Prostate gland (tissue), 2 donors: ENCODE data around the gene SESN3. TPM values are rescaled to one million over a fixed set of nuclear protein-coding genes. Genes with fewer than 3 reads are reported as not detected.

Experiments used
- DNase-seq: peaks from one replicate; pipeline ENCODE4 v3.0.0-alpha.2; 2019; ENCODE audit warnings: low spot score
- H3K27ac ChIP-seq, 2 donors: fragments of 200-600 bp; sonication (generic); 2 replicates each; pipeline ENCODE4 v1.5.1; 2017 to 2019
- H3K27me3 ChIP-seq: fragments of 200-600 bp; sonication (generic); replicated peaks from 2 replicates; pipeline ENCODE4 v1.5.1; 2019; ENCODE audit not compliant: insufficient read depth
- H3K36me3 ChIP-seq, 2 donors: fragments of 200-600 bp; sonication (generic); 1 replicate in 1 of 2; 2 replicates in 1 of 2; pipeline versions ENCODE4 v1.5.1 to v1.8.1; 2017 to 2019
- H3K4me1 ChIP-seq: fragments of 200-600 bp; sonication (generic); replicated peaks from 2 replicates; pipeline ENCODE4 v1.5.1; 2019
- H3K4me3 ChIP-seq, 2 donors: fragments of 200-600 bp; sonication (generic); 2 replicates each; pipeline ENCODE4 v1.5.1; 2017 to 2019
- H3K9me3 ChIP-seq: fragments of 200-600 bp; sonication (generic); 2 replicates; pipeline ENCODE4 v1.5.1; 2017
- POLR2A ChIP-seq: fragments of 450-650 bp; IDR thresholded peaks from one replicate; pipeline ENCODE4 v1.6.1; 2016; ENCODE audit warnings: antibody characterized with exemption, mild to moderate bottlenecking
- POLR2AphosphoS5 ChIP-seq: sonication (generic); formaldehyde crosslinking; IDR thresholded peaks from one replicate; pipeline ENCODE4 v1.6.1; 2017; ENCODE audit warnings: antibody characterized with exemption
- WGBS: methylation state at CpG from one replicate; pipeline ENCODE4 v1.1.5; 2018; 5-methylcytosine and 5-hydroxymethylcytosine counted together
- intact Hi-C: fragments of 100-400 bp; cut with DNase I; formaldehyde crosslinking; loops from one replicate; pipeline ENCODE4 v1.14.2; 2022
- total RNA-seq, 2 donors: library from RNA; depleted of rRNA; stranded (reverse); fragments of >200 nt; gene quantifications; one replicate each; pipeline ENCODE4 v1.1.0, GENCODE V29; 2016
- TF ChIP-seq, protein P1 (sequence below), 4 experiments: fragments of 200-600 bp in 2 of 4; fragments of 450-650 bp in 2 of 4; sonication (generic) in 2 of 4; IDR thresholded peaks; 1 replicate in 3 of 4; 2 replicates in 1 of 4; pipeline ENCODE4 v1.5.1; 2016 to 2019; ENCODE audit warnings: antibody characterized with exemption in 4 of 4, mild to moderate bottlenecking in 2 of 4, moderate library complexity in 2 of 4

SESN3 gene
- total RNA-seq, 2 donors from 2014 or later = 21.3 to 33.8 TPM

GRCh38 chr11:95157824-95158223, 73.2 kb downstream of the SESN3 start:
- DNase-seq = no peak
- H3K27me3 ChIP-seq = no peaks in the 10 kb centered on the region
- TF ChIP-seq POLR2A (no peak), POLR2AphosphoS5 (no peak)
- TF ChIP-seq, protein P1, sequence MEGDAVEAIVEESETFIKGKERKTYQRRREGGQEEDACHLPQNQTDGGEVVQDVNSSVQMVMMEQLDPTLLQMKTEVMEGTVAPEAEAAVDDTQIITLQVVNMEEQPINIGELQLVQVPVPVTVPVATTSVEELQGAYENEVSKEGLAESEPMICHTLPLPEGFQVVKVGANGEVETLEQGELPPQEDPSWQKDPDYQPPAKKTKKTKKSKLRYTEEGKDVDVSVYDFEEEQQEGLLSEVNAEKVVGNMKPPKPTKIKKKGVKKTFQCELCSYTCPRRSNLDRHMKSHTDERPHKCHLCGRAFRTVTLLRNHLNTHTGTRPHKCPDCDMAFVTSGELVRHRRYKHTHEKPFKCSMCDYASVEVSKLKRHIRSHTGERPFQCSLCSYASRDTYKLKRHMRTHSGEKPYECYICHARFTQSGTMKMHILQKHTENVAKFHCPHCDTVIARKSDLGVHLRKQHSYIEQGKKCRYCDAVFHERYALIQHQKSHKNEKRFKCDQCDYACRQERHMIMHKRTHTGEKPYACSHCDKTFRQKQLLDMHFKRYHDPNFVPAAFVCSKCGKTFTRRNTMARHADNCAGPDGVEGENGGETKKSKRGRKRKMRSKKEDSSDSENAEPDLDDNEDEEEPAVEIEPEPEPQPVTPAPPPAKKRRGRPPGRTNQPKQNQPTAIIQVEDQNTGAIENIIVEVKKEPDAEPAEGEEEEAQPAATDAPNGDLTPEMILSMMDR (IDR thresholded peaks at IDR 0.05) = no peak
- intact Hi-C loops = loop anchor here (10.0 kb wide), 1 partner anchor 177 kb away; no protein-coding TSS in a partner anchor
- 79% methylated on average over 1 of the region's 1 CpG for WGBS
- no peak overlapping the region for H3K4me3 ChIP-seq
- H3K36me3 ChIP-seq = no peaks in the 10 kb centered on the region
- H3K9me3 ChIP-seq = no peaks in the 10 kb centered on the region
- H3K4me1 ChIP-seq = no peaks in the 10 kb centered on the region
- no peak overlapping the region for H3K27ac ChIP-seq

- TF ChIP-seq POLR2AphosphoS5 = peak; percentile 9
- TF ChIP-seq, protein P1 (IDR thresholded peaks at IDR 0.05) = no peak
- DNase-seq = no peak
- WGBS = 27% methylated on average over 7 of the region's 7 CpGs
Measured at GRCh38 chr11:95156916-95157541, 74.0 kb downstream of the SESN3 start.

GRCh38 chr11:95156133-95156721, 74.8 kb downstream of the SESN3 start:
- no peaks in the 10 kb centered on the region for H3K36me3 ChIP-seq
- H3K9me3 ChIP-seq = no peaks in the 10 kb centered on the region
- TF ChIP-seq, protein P1 (IDR thresholded peaks at IDR 0.05) = no peak
- TF ChIP-seq POLR2AphosphoS5 (no peak), POLR2A (no peak)
- no peaks in the 10 kb centered on the region for H3K27me3 ChIP-seq
- no peak overlapping the region for H3K27ac ChIP-seq
- DNase-seq = no peak
- intact Hi-C loops = loop anchor here (10.0 kb wide), 1 partner anchor 179 kb away; no protein-coding TSS in a partner anchor
- WGBS = 84% methylated on average over 5 of the region's 5 CpGs
- H3K4me1 ChIP-seq = no peaks in the 10 kb centered on the region
- H3K4me3 ChIP-seq = no peak overlapping the region

More at GRCh38 chr11:95156916-95157541, 74.0 kb downstream of the SESN3 start:
- Histone ChIP-seq H3K36me3 (no peaks in the 10 kb centered on the region), H3K4me1 (no peaks in the 10 kb centered on the region), H3K27ac (peak overlapping the region in 1 of 2 donors; percentile 32), H3K27me3 (no peaks in the 10 kb centered on the region), H3K9me3 (no peaks in the 10 kb centered on the region), H3K4me3 (no peak overlapping the region)
- intact Hi-C loops = loop anchor here (10.0 kb wide), 1 partner anchor 178 kb away; no protein-coding TSS in a partner anchor

DNA sequence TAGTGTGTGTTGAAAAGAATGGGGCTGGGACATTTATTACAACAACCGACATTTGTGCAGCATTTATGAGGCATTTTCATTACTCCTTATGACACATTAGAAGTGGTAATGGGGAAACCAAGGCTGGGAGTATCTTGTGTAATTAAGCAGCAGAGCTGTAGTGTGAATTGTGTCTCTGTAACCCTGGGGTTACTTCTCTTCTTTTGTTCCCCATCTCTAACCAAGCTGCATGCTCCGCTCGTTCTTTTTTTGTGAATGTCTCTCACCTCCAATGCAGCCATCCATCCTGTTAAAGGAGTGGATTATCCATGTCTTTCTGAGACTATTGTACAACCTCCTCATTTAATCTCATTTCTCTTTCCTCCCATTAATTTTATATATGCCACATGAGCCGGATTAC, 75.6 kb downstream of the SESN3 start:
- intact Hi-C loops = loop anchor here (2.0 to 10.0 kb wide), 2 partner anchors 75 to 179 kb away; partner anchors contain the start of gene SESN3
- H3K9me3 ChIP-seq = no peaks in the 10 kb centered on the region
- TF ChIP-seq POLR2AphosphoS5 = no peak
- TF ChIP-seq, protein P1 (IDR thresholded peaks at IDR 0.05) = no peak
- TF ChIP-seq POLR2A = no peak
- 95% methylated on average over 4 of the region's 4 CpGs for WGBS
- no peaks in the 10 kb centered on the region for H3K4me1 ChIP-seq
- no peak for DNase-seq
- H3K36me3 ChIP-seq = no peaks in the 10 kb centered on the region
- no peak overlapping the region for H3K4me3 ChIP-seq
- no peak overlapping the region for H3K27ac ChIP-seq
- H3K27me3 ChIP-seq = no peaks in the 10 kb centered on the region
